GM12891 (cell line): Measurements from ENCODE around the gene NDRG3.
"Not testable (repeated sequence)": the region's sequence is repeated elsewhere in the genome, so short reads cannot be mapped to it uniquely, and the experiment has no call there.

Experiments
- DNase-seq: peaks from one replicate; pipeline ENCODE4 v3.0.0; 2011; ENCODE audit warnings: low spot score; ENCODE audit not compliant: insufficient read length
- FAIRE-seq: peaks from 2 replicates; lab custom pipeline; 2011; peaks lifted over from hg19 to GRCh38; lab: Jason Lieb, UNC
- PAX5 ChIP-seq: IDR thresholded peaks from 2 replicates; pipeline ENCODE4 v1.6.1; 2011; ENCODE audit warnings: low read length, moderate library complexity, mild to moderate bottlenecking; ENCODE audit not compliant: insufficient read depth, severe bottlenecking
- POLR2A ChIP-seq: IDR thresholded peaks from 2 replicates; pipeline ENCODE4 v1.6.1; 2011; ENCODE audit warnings: low read depth, low read length, control low read depth
- POLR2AphosphoS5 ChIP-seq: IDR thresholded peaks from 2 replicates; pipeline ENCODE4 v1.6.1; 2011; ENCODE audit warnings: low read depth, low read length, control low read depth
- POU2F2 ChIP-seq: IDR thresholded peaks from 2 replicates; pipeline ENCODE4 v1.6.1; 2011; ENCODE audit warnings: low read depth, mild to moderate bottlenecking, control low read depth, low read length, moderate library complexity
- SPI1 ChIP-seq: IDR thresholded peaks from 2 replicates; pipeline ENCODE4 v1.6.1; 2011; ENCODE audit warnings: low read depth, low read length, control low read depth
- TAF1 ChIP-seq: IDR thresholded peaks from 2 replicates; pipeline ENCODE4 v1.6.1; 2011; ENCODE audit warnings: low read depth, low read length, control low read depth

Gene NDRG3

GRCh38 chr20:36620917-36621316 is 125.0 kb downstream of the NDRG3 start:
- TF ChIP-seq PAX5 (no peak), TAF1 (no peak), POLR2A (no peak), SPI1 (no peak), POU2F2 (no peak), POLR2AphosphoS5 (no peak)
- FAIRE-seq (no peak), DNase-seq (no peak)

GRCh38 chr20:36614781-36615557 is 130.9 kb downstream of the NDRG3 start:
- DNase-seq (no peak), FAIRE-seq (no peak)
- TF ChIP-seq SPI1 = no peak
- TF ChIP-seq POLR2AphosphoS5 = no peak
- no peak for TF ChIP-seq PAX5

GRCh38 chr20:36613974-36614373 is 131.9 kb downstream of the NDRG3 start:
- TF ChIP-seq SPI1 = no peak
- no peak for TF ChIP-seq PAX5
- TF ChIP-seq POLR2A = no peak
- TF ChIP-seq POLR2AphosphoS5 = no peak
- no peak for TF ChIP-seq TAF1
- no peak for DNase-seq
- no peak for FAIRE-seq

GRCh38 chr20:36611625-36612024 is 134.3 kb downstream of the NDRG3 start:
- TF ChIP-seq SPI1 (no peak), POLR2AphosphoS5 (no peak), POLR2A (no peak), POU2F2 (no peak), TAF1 (no peak), PAX5 (no peak)
- DNase-seq (no peak), FAIRE-seq (no peak)

DNA sequence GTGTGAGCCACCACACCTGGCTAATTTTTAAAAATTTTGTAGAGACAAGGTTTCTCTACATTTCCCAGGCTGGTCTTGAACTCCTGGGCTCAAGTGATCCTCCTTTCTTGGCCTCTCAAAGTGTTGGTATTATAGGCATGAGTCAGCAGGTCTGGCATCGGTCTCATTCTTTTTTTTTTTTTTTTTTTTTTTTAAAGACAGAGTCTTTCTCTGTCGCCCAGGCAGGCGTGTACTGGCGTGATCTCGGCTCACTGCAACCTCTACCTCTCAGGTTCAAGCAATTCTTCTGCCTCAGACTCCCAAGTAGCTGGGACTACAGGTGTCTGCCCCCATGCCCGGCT is 137.5 kb downstream of the NDRG3 start:
- not testable (repeated sequence) for FAIRE-seq, DNase-seq

DNA sequence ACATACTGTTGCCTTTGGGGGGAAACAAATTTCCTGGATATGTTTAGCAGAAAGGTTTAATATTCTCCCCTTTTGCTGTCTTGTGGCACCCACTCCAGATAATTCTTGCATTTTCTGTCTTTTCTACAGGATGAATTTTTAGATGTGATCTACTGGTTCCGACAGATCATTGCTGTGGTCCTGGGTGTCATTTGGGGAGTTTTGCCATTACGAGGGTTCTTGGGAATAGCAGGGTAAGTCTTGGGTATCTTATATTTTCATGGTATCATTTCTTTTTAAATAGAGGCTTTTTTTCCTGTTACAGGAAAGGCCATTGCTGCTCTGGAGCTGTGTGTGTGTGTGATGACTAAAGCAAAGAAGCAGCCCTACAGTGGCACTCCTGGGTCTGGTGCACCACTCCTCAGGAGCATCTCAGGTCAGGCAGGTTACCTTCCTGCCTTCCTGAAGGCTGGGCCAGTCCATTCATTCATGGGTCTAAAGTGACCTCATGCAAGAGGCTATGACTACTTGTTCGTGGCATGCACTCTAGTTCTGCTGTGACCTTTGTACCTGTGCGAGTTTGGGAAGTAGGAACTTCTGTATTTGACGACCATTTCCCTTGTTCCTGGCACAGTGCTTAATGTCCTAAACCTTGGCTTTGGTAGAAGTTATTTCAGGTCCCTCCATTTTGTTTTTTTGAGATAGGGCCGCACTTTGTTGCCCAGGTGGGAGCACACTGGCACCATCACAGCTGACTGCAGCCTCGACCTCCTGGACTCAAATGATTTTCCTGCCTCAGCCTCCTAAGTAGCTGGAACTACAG is 138.1 kb downstream of the NDRG3 start:
- FAIRE-seq = no peak

DNA sequence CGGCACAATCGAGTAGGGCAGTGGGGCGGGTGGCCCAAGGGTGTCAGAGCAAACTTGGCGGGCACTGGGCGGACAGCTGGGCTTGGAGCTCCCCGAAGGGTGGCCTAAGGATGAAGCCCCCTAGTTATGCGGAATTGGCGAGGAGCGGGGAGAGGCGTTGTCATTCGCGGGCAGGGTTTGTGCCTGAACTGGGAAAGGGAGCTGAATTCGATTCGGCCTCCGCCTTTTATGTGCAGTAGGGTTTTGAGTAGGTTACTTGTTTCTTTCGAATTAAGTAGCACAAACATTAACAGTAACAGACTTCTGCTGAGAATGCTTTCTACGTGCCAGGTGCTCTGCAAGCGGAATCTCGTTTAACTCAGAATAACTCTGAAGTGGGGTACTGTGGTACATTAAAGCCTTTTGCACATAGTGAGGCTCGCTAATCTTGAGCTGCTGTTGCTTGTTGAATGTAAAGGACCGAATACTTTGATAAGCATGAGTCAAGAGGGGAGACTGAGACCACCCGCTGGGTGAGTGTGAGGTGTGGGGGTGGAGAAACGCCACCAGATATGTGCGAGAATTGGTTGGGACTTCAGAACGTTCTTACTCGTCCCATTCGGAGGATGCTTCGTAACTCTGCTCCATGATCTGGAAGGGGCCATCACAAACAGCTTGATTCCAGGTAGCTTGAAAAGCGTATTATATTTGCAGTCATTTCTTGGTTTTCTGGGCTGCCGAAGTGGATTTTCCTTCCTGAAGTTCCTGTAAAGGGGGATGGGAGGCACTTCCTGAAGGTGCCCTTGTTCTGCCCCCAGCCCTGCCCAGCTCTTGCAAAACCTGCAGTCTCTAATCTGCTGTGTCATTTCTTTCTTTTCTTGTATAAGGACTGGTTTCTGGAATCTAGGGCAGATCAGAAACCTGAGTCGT is 139.5 kb downstream of the NDRG3 start:
- DNase-seq (no peak), FAIRE-seq (peak; percentile 52)
- TF ChIP-seq TAF1 = no peak
- no peak for TF ChIP-seq PAX5
- no peak for TF ChIP-seq POLR2AphosphoS5
- TF ChIP-seq POU2F2 = no peak
- peak; percentile 11; the same call in 1 of the 2 replicates for TF ChIP-seq POLR2A
- TF ChIP-seq SPI1 = no peak

More for the DNA sequence above, 138.1 kb downstream of the NDRG3 start:
- DNase-seq = no peak
- TF ChIP-seq TAF1 (no peak), POU2F2 (no peak), POLR2AphosphoS5 (no peak), PAX5 (no peak), SPI1 (no peak), POLR2A (no peak)

DNA sequence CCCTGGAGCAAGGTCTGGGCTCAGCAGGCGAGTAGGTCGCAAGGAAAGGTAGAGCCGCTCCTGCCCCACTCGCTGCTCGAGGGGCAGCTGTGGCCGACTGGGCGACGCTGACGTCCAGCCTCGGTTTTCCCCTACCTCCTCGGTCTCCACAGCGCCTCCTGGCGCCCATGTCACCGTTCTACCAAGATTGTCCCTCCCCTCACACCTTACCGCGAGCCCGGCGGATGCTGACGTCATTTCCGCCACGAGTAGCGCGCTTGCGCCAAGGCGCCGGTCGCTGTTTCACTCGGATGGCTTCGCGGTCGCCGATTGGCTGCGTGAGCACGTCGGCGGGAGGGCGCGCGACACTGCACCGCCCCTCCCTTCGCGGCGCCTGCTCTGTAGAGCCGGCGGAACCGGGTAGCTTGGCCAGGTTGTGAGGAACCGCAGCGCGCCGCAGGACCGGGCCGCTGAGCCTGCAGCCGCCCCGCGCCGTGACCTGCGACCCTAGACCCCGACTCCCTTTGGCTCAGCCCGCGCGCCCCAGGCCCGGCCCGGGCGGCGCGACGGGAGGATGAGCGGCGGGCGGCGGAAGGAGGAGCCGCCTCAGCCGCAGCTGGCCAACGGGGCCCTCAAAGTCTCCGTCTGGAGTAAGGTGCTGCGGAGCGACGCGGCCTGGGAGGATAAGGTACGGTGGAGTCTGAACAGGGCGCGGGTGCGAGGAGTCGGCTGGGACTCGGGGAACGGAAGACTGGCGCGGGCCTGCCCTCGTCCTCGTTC is 140.3 kb downstream of the NDRG3 start, which contains the start of gene RAB5IF:
Gene RAB5IF (plus strand): TSS at position 381 of the 759 bp plus-strand sequence. CDS start 173 bp downstream, at position 554.
- TF ChIP-seq POU2F2 (0 out of 2 replicates have a peak, but pooled peaks have one; percentile 37), TAF1 (0 out of 2 replicates have a peak, but pooled peaks have one; percentile 38), SPI1 (peak; percentile 49), PAX5 (peak; percentile 31), POLR2AphosphoS5 (peak; percentile 94), POLR2A (peak; percentile 80)
- peak; percentile 85 for DNase-seq
- peak; percentile 100 for FAIRE-seq
